Left lung (tissue), 10 donors: ENCODE data around the gene FOXC2. TPM values are rescaled to one million over a fixed set of nuclear protein-coding genes. Genes with fewer than 3 reads are reported as not detected.

Experiments
- ATAC-seq: fragments of 200-7000 bp; cut with Tn5 transposase; one replicate; pipeline ENCODE4 v1.9.1; 2020; ENCODE audit warnings: moderate library complexity
- DNase-seq, 4 donors: peaks; one replicate each; pipeline ENCODE4 v3.0.0-alpha.2; 2013 to 2020
- H3K27ac ChIP-seq, 2 donors: fragments of 200-600 bp; sonication (generic) in 1 of 2; one replicate each; pipeline versions ENCODE4 v1.5.0 to v1.8.0; 2020 to 2021
- H3K27me3 ChIP-seq, 2 donors: fragments of 200-600 bp; sonication (generic) in 1 of 2; one replicate each; pipeline versions ENCODE4 v1.5.0 to v1.8.0; 2020 to 2021
- H3K36me3 ChIP-seq, 2 donors: fragments of 200-600 bp; sonication (generic) in 1 of 2; one replicate each; pipeline versions ENCODE4 v1.5.0 to v1.8.0; 2020 to 2021
- H3K4me1 ChIP-seq, 2 donors: fragments of 200-600 bp; one replicate each; pipeline ENCODE4 v1.8.0; 2021
- H3K4me3 ChIP-seq, 2 donors: fragments of 200-600 bp; sonication (generic) in 1 of 2; one replicate each; pipeline versions ENCODE4 v1.5.0 to v1.8.0; 2020 to 2021; ENCODE audit warnings: mild to moderate bottlenecking in 1 of 2
- H3K9me3 ChIP-seq, 2 donors: fragments of 200-600 bp; sonication (generic) in 1 of 2; one replicate each; pipeline versions ENCODE4 v1.5.0 to v1.8.0; 2020 to 2021
- CTCF ChIP-seq, 2 donors: fragments of 200-600 bp; sonication (generic) in 1 of 2; IDR thresholded peaks; one replicate each; pipeline versions ENCODE4 v1.5.0 to v1.8.0; 2021; ENCODE audit warnings: antibody characterized with exemption in 2 of 2
- intact Hi-C, 2 donors: fragments of 100-400 bp; cut with DNase I; formaldehyde crosslinking; loops; one replicate each; pipeline versions ENCODE4 v1.11.2 to v1.14.2; 2022
- polyA plus RNA-seq, 6 donors: library from polyadenylated mRNA; unstranded; fragments of 120-200 nt; gene quantifications; one replicate each; pipeline ENCODE4 v1.2.1, GENCODE V29; 2013; ENCODE audit not compliant: insufficient read length in 6 of 6
- total RNA-seq, 2 donors: library from RNA; stranded (reverse); fragmentation: NEBNext Ultra II Directional; extraction: Animal tissue kit (Norgen Biotek cat#: 25700); gene quantifications; one replicate each; pipeline ENCODE4 v1.2.1, GENCODE V29; 2021
- donor health status: DM: no; HTN: yes; CAD: no.
- donor health status: DM: no; HTN: no; CAD: no.

The FOXC2 gene
- total and polyA plus RNA-seq, 8 donors: 0.41 to 2.0 (median 0.93) TPM

GRCh38 chr16:86580063-86580790, 13.6 kb downstream of the FOXC2 start:
- DNase-seq (no peak), ATAC-seq (no peak)
- H3K4me1 ChIP-seq: peaks cover 5 to 19% of the 10 kb centered on the region in 2 donors
- intact Hi-C loops: no loop called here
- TF ChIP-seq CTCF (IDR thresholded peaks at IDR 0.05): no peak
- H3K27me3 ChIP-seq: peaks cover 51 to 88% of the 10 kb centered on the region in 2 donors
- no peak overlapping the region for H3K4me3 ChIP-seq
- H3K9me3 ChIP-seq: no peaks in the 10 kb centered on the region
- no peak overlapping the region for H3K27ac ChIP-seq
- no peaks in the 10 kb centered on the region for H3K36me3 ChIP-seq

- intact Hi-C loops: no loop called here
- no peaks in the 10 kb centered on the region for H3K36me3 ChIP-seq
- H3K4me3 ChIP-seq: no peak overlapping the region
- H3K27ac ChIP-seq: no peak overlapping the region
- peaks cover 5 to 14% of the 10 kb centered on the region in 2 donors for H3K4me1 ChIP-seq
- H3K9me3 ChIP-seq: no peaks in the 10 kb centered on the region
- no peak for TF ChIP-seq CTCF (IDR thresholded peaks at IDR 0.05)
- peaks cover 51 to 82% of the 10 kb centered on the region in 2 donors for H3K27me3 ChIP-seq
- no peak for ATAC-seq
- DNase-seq: no peak
Measured at GRCh38 chr16:86580791-86581170, 14.2 kb downstream of the FOXC2 start.

- Histone ChIP-seq H3K27ac (no peak overlapping the region), H3K9me3 (no peaks in the 10 kb centered on the region), H3K36me3 (no peaks in the 10 kb centered on the region), H3K27me3 (peaks cover 46 to 75% of the 10 kb centered on the region in 2 donors), H3K4me1 (peaks cover 1 to 8% of the 10 kb centered on the region in 2 donors), H3K4me3 (no peak overlapping the region)
- no peak for TF ChIP-seq CTCF (IDR thresholded peaks at IDR 0.05)
- ATAC-seq: no peak
- DNase-seq: no peak
- intact Hi-C loops: no loop called here
Measured at GRCh38 chr16:86581458-86581857, 14.8 kb downstream of the FOXC2 start.

GRCh38 chr16:86584071-86584685, 17.5 kb downstream of the FOXC2 start:
- ATAC-seq (no peak), DNase-seq (no peak)
- TF ChIP-seq CTCF (IDR thresholded peaks at IDR 0.05): no peak
- H3K4me3 ChIP-seq: no peak overlapping the region
- H3K27ac ChIP-seq: no peak overlapping the region
- no peaks in the 10 kb centered on the region for H3K36me3 ChIP-seq
- H3K9me3 ChIP-seq: no peaks in the 10 kb centered on the region
- intact Hi-C loops: no loop called here
- H3K4me1 ChIP-seq: no peaks in the 10 kb centered on the region
- H3K27me3 ChIP-seq: peaks cover 21 to 48% of the 10 kb centered on the region in 2 donors
